BJ (cell line): ENCODE results near the gene DRICH1. TPM values are rescaled to one million over a fixed set of nuclear protein-coding genes. Genes with fewer than 3 reads are reported as not detected.
"Not testable (repeated sequence)": the region's sequence is repeated elsewhere in the genome, so short reads cannot be mapped to it uniquely, and the experiment has no call there.

ENCODE experiments used
- CTCF ChIA-PET: fragments of 350-600 bp; formaldehyde crosslinking; extraction: SDS; loops from one replicate; lab custom pipeline; 2021; ENCODE audit warnings: antibody characterized with exemption, inconsistent platforms; lab: Yijun Ruan, JAX
- POLR2A ChIA-PET: fragments of 300-600 bp; sonication (Branson Sonifier 250); formaldehyde crosslinking; extraction: SDS; loops from one replicate; lab custom pipeline; 2021; ENCODE audit warnings: antibody characterized with exemption; lab: Charles Lee
- DNase-seq: peaks from one replicate; pipeline ENCODE4 v3.0.0-alpha.2; 2011; ENCODE audit warnings: low read depth
- H3K27me3 ChIP-seq: 2 replicates; pipeline ENCODE4 v1.6.0; 2011; ENCODE audit warnings: low read length; ENCODE audit not compliant: control insufficient read depth, insufficient read depth
- H3K36me3 ChIP-seq: 2 replicates; pipeline ENCODE4 v1.5.1; 2011; ENCODE audit warnings: low read length; ENCODE audit not compliant: control insufficient read depth, insufficient read depth
- H3K4me3 ChIP-seq: 2 replicates; pipeline ENCODE4 v1.5.1; 2011; ENCODE audit warnings: low read depth, mild to moderate bottlenecking, control low read depth, low read length
- polyA minus RNA-seq: library from RNA; depleted of rRNA, polyadenylated mRNA; stranded (reverse); fragments of >200 nt; gene quantifications from 2 replicates; pipeline ENCODE4 v1.2.3, GENCODE V29; 2011; rRNA and poly(A)+ RNA removed
- polyA plus RNA-seq: library from polyadenylated mRNA; depleted of rRNA; stranded (reverse); fragments of >200 nt; gene quantifications from 2 replicates; pipeline ENCODE4 v1.2.3, GENCODE V29; 2011; rRNA removed
- TF ChIP-seq, protein P1 (sequence below): IDR thresholded peaks from 2 replicates; pipeline ENCODE4 v1.5.1; 2011; ENCODE audit warnings: low read depth, mild to moderate bottlenecking, control low read depth, inconsistent platforms, low read length, moderate library complexity; ENCODE audit not compliant: insufficient read depth

The DRICH1 gene
- not detected in 2 replicates for polyA plus RNA-seq
- not detected in 2 replicates for polyA minus RNA-seq

DNA sequence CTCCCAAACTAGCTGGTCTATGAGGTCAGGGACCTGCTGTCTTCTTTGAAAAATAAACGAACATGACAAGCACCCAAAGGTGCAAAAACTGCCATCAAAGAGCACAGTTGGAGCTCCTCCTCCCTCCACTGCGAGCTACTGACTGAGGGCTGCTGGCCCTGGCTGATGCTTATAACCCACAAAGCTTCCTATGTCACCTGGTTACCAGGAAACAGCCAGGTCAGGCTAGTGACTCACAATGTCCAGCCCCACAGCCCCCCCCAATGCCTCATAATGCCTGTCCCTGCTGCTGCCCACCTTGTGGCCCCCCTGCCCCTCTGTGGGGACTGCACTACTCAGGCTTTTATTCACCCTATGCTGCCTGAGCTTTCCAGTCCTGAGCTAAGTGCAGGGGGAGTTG lies at the start of gene DRICH1:
DRICH1 (minus strand) TSS at position 144 of the 400 bp plus-strand sequence. CDS start 298 bp downstream, outside the sequence.
- POLR2A ChIA-PET, result no interaction called here
- TF ChIP-seq, protein P1, sequence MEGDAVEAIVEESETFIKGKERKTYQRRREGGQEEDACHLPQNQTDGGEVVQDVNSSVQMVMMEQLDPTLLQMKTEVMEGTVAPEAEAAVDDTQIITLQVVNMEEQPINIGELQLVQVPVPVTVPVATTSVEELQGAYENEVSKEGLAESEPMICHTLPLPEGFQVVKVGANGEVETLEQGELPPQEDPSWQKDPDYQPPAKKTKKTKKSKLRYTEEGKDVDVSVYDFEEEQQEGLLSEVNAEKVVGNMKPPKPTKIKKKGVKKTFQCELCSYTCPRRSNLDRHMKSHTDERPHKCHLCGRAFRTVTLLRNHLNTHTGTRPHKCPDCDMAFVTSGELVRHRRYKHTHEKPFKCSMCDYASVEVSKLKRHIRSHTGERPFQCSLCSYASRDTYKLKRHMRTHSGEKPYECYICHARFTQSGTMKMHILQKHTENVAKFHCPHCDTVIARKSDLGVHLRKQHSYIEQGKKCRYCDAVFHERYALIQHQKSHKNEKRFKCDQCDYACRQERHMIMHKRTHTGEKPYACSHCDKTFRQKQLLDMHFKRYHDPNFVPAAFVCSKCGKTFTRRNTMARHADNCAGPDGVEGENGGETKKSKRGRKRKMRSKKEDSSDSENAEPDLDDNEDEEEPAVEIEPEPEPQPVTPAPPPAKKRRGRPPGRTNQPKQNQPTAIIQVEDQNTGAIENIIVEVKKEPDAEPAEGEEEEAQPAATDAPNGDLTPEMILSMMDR, result no peak
- no peaks in the 10 kb centered on the region for H3K27me3 ChIP-seq

DNA sequence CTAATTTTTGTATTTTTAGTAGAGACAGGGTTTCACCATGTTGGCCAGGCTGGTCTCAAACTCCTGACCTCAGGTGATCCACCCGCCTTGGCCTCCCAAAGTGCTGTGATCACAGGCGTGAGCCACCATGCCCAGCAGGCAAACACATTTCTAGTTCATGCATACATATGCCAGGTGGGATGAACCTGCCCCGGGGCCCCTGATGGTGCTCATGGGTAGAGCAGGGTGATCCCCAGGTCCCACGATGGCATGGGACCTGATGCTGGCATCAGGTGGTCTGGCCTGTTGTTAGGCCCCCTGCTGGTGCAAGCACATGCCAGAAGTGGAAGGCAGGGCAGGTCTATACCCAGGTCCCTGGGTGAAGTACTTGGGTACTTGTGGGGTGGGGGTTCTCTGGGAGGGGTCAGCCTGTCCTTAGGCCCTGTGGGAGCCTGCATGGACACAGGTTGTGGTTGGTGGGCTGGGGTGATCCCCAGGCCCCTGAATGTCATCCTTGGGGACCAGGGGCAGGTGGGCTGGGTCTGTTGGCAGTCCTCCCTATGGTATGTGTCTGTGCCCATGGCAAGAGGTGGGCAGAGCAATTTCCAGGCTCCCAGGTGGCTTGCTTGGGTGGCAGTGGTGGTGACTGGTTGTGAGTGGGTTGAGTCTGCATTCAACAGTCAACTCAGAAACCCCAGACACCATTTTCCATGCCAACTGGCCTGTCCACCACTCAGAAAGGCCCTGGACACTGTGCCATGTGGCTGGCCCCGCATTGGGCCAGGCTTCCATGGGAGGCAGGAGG lies 49.1 kb upstream of the DRICH1 start:
- no peak for DNase-seq
- no peaks in the 10 kb centered on the region for H3K36me3 ChIP-seq
- TF ChIP-seq, protein P1, result no peak
- POLR2A ChIA-PET, result no interaction called here
- no peaks in the 10 kb centered on the region for H3K27me3 ChIP-seq
- CTCF ChIA-PET, result no interaction called here
- H3K4me3 ChIP-seq, result no peak overlapping the region

More for the DNA sequence above, at the start of gene DRICH1:
- DNase-seq, result no peak
- H3K4me3 ChIP-seq, result no peak within 1 kb of the TSS
- H3K36me3 ChIP-seq, result no peaks in the 10 kb centered on the region
- CTCF ChIA-PET, result interaction anchor here (0.6 kb wide), 1 partner anchor 13 kb away, joined by 3 read pairs; no protein-coding TSS in a partner anchor

- DNase-seq, result no peak
- ChIA-PET CTCF (no interaction called here), POLR2A (no interaction called here)
- no peak overlapping the region for H3K4me3 ChIP-seq
- TF ChIP-seq, protein P1, result no peak
- H3K27me3 ChIP-seq, result no peaks in the 10 kb centered on the region
- no peaks in the 10 kb centered on the region for H3K36me3 ChIP-seq
Measured at GRCh38 chr22:23678133-23678532, 46.0 kb upstream of the DRICH1 start.

DNA sequence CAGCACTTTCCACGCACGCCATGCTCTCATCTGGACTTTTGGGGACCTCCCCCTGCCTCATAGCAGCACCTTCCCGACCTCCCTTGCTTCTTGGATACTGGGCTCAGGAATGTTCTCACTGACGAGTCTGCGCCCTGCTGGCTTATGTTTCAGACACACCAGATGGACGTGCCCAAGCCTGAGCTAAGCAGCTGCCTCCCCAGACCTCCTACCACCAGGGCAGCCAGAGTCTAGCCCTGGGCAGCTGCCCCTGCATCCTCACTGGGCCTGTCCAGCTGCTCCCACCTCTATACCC lies 45.5 kb upstream of the DRICH1 start:
- CTCF ChIA-PET, result no interaction called here
- no peak for DNase-seq
- Histone ChIP-seq H3K4me3 (no peak overlapping the region), H3K27me3 (no peaks in the 10 kb centered on the region), H3K36me3 (no peaks in the 10 kb centered on the region)
- POLR2A ChIA-PET, result no interaction called here
- TF ChIP-seq, protein P1, result no peak

DNA sequence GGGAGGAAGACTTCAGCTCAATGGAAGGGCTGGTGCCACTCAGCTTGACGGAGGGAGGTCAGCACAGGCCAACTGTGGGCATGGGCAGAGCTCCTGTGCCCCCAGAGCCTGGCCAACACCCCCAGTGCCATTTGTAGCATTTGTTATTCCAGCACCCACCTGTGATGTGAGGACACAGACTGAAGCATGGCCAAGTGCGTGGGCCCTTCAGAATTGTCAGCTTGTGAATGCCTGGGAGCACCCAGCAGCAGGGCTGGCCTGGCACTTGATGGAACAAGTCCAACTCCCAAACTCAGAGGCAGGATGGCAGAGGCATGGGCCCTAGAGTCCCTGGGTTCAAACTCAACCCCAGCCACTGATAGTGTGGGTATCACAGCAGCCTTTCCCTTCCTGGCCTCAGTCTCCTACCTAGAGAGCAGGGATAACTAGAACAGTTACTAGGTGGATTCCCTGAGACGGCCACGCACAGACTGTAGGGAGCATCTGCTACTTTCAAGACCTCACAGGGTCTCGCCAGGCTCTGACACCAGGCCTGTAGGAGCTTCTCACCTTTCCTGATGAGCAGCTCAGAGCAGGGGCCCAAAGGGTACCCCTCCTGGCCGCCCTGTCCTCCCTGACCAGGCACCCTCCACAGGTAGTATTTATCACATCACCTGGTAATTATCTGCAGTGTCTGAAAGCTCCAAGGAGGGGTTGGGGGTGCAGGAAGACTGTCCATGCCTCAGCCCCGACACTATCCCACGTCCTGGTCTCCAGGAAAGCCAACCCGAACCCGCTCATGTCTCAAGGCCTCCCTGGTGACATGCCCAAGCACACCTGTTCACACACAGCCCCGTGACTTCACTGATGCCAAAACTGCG lies 45.0 kb upstream of the DRICH1 start:
- POLR2A ChIA-PET, CTCF ChIA-PET, H3K36me3 ChIP-seq, H3K27me3 ChIP-seq, H3K4me3 ChIP-seq, DNase-seq: not testable (repeated sequence)
